Central memory CD4-positive, alpha-beta T cell (primary cell): ENCODE results near the gene HLCS.

Source experiments
- DNase-seq: peaks from one replicate; pipeline ENCODE4 v3.0.0; 2022

HLCS gene

DNA sequence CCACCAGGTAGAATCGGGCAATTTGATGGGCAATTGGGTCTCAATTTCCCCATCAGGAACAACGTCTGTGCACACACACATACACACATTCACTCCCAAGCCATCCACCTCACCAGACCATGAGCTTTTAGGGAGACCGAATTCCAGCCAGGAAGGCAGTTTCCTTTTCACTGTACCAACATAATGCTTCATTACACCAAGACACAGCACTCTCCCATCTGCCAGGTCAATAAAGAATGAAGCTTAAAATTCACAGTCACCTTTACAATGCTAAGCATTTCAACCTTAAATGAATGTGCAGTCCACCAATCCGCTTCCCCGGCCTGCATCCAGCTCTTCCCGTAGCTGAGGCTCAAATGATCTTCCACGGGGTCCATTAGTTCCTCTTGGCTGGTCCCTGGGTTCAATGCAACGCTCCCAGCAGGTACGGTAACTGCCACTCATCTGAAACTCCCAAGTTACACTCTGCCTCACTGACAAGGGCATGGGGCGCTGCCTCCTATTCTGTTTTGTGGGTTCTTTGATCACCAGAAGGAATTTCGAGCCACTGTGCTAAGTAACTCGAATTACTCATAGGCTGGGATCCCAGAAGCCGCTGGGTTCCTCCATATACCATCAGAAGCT is 162.5 kb downstream of the HLCS start:
- no peak for DNase-seq

DNA sequence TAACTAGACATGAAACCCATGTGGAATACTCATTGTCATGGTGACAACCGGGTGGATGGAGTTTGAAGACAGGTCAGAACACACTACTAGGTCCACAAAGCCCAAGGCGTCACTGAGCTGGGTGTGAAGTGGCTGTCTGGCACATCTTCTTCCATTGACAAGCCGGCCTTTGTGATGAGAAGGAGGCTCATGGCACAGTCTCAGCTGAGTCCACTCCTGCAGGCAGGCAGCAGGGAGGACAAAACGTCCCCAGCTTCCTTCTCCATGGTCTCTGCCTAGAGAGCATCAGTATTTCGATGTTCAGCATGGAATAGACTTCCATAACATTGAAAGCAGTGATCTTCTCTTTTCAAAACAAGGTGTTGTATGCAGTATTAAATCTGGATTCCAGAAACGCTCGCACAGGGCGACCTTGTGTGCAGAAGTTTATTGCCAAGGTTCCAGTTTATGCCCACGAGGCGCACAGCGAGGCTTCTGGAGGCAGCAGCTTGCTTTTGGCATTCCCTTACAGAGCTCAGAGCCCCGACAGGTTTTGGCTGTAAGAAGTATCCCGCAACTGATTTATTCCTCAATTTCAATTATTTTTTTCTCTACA is 163.3 kb downstream of the HLCS start:
- DNase-seq: no peak

DNA sequence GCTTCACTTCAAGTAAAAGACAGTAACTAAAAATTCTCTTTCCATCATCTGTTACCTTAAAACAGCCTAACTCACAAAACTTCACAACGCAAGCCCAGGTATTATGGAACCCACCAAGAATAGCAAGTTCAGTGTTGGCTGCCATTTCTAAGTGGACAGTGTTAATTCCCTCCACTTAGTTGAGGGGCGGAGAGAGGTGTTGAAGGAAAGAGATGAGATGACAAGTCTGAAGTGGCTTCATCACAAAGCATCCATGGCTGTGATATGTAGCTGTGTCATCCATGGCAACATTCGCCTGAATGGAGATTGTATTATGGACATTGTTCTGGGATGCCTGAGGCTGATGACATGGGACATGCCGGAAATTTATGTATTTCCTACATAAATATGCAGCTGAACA is 165.7 kb downstream of the HLCS start:
- no peak for DNase-seq

DNA sequence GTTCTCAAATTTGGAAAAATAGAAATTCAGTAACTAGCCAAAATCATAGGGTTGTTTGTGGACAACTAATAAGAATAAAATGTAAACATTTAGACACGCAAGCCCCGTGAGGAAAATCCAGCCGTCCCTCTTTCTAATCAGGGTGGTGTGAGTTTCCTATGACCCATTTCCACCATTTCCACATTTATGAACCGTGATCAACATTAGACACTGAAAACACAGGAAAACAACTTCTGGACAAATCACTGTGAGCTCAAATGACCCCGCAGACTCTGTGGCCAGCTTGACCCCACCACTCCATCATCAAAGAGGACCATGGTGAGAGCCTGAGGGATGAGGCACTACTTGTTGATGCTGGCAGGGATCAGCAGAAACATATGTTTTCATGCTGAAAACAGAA is 166.6 kb downstream of the HLCS start:
- no peak for DNase-seq

DNA sequence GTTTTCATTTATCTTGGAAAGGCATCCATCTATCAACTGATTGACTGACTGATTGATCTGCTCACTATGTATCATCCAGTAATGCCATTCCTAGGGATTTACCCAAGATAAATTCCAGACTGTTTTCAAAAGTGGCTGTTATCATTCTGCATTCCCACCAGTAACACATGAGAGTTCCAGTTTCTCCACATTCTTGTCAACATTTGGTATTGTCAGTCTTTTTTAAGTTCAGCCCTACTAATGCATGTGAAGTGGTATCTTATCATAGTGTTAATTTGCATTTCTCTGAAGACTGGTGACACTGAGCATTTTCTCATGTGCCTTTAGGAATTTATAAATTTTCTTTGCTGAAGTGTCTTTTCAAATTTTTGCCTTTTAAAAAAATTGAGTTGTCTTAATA is 168.0 kb downstream of the HLCS start:
- no peak for DNase-seq

DNA sequence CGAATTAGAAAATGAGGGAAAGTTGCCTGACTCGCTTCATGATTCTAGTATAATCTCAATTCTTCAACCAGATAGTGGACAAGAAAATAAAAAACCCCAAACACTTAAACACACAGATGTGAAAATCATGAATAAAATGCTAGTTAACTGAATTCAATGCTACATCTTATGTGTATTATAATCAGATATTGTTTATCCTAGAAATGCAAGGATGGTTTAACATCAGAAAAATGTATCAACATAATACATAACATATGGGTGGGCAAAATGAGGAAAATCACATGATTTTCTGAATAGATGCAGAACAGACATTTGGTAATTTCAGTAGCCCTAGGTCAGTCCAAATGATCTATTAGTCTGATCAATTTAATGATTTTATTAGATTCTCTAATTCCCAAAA is 170.4 kb downstream of the HLCS start:
- DNase-seq: no peak

DNA sequence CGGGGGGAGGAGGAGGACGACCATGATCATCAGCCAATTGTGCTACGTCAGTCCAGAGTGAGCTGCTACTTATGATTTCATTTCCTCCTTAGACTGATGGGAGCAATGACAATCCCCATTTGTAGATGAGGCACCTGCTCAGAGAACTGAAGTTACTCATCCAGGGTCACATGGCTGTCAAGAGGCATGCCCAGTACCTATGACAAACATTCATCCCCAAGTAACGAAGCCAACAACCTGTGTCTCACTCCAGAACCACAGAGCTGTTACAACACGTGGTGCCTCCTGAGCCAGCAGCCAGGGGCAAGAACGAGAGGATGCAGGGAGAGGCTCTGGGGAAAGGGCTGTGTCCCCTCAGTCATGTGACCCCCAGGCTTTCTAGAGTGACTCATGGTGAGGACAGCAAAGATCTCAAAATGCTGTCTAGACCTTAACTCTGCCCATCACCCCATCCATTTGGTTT is 173.9 kb downstream of the HLCS start:
- no peak for DNase-seq

DNA sequence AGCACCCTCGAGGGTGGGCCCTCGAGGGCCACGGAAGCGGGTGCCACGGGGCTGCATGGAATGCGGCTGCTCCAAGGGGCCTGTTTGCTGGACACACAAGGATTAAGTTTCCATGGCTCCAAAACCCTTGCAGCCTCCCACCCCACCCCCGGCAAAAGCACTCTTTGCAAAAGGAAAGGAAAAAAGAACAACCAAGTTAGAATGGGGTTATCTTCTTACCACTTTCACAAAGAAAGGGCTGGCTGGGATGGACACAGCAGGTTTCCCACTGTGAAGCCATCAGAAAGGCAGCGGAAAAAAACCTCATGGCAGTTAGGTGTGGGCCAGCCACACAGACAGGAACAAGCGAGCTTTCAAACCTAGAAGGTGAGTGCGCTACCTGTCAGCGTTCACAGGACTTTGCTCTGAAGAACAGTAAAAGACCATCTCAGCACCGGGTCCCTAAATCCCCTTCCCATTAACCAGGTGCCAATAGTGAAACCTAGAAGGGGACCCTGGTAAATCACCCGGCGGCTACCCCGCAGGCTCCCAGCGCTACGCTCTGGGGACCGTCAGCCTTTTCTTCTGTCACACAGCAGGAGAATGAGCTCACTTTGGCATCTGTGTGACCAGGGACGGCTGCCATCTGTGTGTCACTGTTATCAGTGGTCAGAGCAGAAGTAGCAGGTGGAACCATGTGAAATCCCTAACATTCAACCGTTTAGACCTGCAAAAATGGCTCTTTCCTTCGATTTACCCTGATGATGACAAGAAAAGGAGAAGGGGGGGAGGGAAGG is 174.6 kb downstream of the HLCS start:
- DNase-seq: no peak

DNA sequence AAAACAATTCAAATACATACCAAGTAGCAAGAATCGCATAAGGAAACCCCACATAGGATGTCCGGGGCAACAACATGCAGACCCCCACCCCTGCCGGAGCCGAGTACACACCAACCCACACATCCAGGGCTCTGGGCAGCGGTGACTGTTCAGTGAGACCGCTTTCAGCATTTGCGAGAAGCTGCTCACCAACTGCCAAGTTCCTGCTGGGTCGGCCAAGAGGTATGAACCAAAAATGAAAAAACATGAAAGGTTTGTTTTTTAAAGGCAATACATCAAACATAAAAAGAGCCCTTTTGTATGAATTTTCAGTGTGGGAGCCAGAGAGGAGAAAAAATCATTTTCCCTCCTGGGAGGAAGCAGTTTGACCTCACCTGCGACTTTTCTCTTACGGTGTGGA is 175.3 kb downstream of the HLCS start:
- DNase-seq: no peak

DNA sequence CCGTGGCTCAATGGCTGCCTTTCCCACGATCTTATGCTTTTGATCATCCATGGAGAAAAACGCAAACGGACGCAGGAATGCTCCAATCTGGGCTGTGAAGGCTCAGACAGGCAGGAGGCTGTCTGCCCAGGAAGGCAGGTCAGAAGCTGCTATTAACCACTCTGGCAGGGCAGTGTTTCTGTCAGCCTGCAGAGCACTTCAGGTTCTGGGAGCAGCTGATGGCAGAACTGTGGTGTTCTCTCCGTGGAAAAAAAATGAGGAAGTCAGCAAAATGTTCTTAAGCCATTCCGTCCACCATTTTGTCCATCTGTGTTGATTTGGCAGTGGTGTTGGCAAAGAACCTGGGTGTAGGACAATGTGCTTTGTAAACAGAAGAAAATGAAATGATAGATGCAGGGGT is 175.9 kb downstream of the HLCS start:
- DNase-seq: no peak

DNA sequence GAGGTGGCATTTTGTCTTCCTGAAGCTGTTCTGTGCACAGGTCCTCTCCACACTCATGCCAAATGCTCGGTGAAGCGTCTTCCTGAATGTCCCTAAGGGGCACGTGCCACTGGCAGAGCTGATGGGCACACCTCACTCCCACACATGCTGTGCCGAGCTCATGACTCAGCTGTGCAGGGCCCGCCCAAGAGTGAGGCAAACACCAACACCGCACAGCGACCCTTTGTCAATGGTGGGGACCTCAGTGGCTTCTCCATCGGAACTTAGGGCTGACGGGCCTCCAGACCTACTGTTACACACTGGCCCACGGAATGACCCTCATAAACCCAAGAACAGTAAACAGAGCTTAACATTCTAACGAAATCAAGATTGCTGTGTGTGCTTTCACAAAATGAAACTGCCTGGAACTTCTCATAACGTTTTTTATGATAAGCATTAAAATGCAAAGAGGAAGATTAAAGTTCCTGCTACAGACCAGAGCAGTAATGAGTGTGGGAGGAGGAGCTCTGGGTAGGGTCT is 178.3 kb downstream of the HLCS start:
- no peak for DNase-seq

DNA sequence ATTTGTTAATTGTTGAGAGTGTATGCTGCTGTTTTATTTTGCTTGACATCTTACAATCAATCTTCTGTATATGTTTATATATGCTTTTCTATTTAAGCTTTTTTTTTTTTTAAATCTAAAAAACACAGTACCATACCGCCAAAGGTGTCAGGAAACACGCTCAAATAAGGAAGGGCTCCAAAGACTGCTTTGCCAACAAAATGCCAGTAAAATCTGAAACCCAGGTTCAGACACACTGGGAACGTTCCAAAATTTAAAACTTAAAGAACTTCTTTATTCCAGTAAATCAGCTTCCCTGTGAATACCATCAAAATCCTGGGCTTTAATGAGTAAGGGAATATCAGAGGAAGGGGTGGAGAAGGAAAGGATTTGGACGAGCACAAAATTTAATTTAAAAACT is 180.3 kb downstream of the HLCS start:
- DNase-seq: no peak

DNA sequence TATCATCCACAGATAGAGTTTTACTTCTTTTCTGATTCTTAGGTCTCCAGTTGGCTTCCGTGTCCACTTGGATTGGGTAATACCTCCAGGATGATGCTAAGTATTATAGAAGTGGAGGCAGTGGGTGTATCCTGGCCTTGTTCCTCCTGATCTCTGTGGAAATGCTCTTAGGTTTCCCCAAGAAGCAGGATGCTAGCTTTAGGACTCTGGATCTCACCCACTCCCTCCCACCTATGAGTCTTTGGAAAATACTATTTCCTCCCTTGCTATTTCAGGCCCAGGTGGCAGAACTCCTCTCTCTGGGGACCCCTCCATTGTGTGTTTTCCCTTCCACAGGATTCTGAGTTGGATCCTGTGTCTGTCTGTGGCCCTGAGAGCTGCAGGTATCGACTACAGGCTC is 180.9 kb downstream of the HLCS start:
- no peak for DNase-seq

DNA sequence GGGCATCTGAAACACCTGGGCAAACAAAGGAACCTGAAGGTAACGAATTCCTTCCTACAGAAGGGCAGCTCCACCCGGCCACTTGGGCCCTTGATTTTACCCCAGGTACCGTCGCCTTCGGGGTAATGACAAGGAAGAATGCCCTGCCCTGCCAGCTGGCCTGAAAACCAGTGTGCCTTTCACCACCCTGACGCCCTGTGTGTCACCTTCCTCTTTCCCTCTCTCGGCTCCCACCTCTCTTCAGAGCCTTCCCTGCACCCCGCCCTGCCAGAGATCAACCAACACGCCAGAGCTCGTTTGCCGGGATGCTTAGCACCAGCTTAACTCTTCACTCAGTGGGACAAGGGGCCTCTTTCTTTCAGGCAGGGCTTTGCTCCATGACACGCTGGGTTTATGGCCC is 181.5 kb downstream of the HLCS start:
- no peak for DNase-seq

DNA sequence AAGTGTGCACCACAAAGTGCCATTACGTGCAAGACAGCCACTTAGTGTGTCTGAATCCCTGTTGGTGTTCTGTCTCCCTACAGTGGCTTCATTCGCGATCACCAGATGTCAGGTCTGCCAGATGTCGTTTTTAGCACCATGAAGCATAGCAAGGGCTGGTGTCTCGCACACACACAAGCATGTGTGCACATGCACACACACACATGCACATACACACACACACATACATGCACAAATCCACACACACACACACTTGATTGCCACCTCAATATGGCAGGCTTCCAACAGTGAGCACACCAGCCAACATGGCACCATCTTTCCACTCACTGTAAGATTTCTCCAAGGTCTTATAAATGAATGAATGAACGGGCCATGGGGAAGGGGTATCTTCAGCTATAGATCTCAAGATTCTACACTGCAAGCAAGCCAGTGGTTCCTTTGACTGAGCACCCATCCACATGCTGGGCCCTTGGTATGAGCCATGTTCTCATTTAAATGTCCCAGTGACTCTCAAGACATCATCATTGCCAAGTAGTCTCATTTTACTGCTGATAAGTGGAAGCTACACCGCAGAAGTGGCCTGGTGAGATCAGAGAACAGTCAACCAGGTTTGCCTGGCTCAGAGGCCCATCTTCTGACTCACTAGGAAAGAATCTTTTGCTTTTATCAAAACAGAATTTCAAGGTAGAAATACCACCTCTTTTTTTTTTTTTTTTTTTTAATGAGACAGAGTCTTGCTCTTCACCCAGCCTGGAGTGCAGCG is 182.7 kb downstream of the HLCS start:
- DNase-seq: no peak

DNA sequence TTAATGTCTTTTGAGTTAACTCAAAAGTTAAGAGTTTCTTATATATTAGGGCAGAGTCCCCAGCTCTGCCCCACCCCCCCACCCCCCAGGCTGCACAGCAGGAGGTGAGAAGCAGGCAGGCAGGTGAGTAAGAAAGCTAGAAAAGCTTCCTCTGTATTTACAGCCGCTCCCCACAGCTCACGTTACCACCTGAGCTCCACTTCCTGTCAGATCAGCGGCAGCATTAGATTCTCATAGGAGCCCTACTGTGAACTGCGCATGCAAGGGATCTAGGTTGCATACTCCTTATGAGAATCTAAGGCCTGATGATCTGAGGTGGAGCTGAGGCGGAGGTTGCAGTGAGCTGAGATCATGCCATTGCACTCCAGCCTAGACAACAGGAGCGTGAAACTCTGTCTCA is 185.6 kb downstream of the HLCS start:
- no peak for DNase-seq

DNA sequence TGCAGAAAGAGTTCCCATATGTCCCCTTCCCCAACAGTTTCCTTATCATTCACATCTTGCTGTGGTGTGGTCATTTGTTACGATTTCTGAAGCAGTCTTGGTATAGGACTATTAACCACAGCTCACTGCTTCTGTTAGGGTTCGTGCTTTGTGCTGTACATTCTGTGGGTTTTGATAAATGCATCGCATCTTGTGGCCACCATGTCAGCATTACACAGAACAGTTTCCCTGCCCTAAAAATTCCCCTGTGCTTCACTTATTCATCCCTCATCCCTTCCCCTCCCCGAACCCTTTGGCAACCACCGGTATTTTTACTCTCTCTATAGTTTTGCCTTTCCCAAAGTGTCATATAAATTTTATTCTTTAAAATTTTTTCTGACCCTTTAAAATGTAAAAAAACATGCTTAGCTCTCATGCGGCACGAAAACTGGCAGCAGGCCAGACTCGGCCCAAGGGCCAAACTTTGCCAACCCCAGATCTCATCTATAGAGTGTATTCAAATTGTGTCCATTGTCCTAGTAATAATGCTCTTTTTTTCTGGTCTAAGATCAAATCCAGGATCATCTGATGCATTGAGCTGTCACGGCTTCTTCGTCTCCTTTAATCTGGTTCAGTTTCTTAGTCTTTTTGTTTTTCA is 189.4 kb downstream of the HLCS start:
- no peak for DNase-seq

DNA sequence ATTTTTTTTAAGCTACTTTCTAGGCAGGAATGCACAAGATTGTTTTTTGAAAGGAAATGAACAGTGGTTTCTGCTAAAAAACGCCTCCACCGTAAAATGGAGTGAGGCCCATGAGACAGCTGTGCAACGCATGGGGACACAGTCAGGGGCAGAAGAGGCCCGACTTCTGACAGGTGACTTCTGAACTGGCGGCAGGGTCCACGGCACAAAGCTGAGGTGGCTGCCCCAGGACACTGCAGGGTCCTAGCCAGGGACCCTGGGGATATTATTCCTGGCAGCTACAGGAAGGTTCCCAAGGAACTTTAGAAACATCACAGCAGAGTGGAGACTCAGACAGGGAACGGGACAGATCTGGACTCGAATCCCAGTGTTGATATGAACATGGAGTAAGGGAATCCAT is 192.5 kb downstream of the HLCS start:
- DNase-seq: no peak

DNA sequence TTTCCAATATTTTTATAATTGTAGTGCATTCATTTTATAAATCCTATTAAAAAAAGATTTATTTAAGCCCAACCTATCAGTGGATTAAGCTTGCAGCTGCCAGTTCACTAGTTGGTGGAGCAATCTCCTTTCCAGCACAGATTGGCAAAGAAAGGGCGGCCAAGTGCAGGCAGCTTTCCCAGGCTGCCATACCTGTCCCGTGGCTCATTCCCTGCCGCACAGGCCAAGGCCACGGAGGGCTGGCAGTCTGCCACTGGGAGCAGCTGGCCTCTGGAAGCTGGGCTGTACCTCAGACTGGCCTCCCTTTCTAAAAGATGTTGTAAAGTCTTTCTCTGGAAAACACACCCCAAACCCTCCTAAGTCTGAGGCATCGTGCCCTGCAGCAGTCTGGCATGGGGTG is 193.4 kb downstream of the HLCS start:
- DNase-seq: no peak

DNA sequence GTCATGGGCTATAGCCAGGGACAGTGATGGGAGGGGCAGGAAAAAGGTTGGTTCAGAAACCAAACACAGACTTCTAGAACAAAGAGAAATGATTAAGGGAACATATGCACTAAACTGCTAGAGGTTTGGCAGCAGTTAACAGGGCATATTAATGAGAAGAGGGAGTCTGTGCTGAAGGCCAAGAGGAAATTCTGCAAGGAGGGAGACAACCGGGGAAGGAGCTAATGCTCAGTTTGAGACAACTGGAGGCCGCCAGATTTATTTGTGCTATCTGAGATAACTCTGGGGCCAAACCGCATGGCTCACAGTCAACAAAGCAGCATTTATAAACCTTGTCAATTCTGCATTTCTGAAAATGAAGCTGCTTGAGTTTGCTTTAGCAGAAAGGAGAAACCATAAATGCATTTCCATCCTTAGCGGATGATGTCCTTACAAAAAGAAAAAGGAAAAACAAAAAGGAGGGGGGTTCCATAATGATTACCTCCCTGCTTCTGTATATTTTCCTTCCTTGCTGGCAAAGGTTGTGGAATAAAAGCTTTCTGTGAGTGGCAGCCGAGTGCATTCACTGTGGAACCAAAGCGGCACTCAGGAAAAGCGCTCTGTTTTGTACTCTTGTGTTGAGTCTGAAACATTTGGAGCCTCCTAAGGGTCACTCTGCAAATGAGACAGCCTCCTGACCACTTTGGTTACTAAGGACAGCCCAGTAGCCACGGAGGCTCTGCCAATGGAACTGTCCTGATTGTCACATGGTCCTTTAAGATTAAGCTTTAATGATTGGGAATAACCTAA is 197.2 kb downstream of the HLCS start:
- no peak for DNase-seq

DNA sequence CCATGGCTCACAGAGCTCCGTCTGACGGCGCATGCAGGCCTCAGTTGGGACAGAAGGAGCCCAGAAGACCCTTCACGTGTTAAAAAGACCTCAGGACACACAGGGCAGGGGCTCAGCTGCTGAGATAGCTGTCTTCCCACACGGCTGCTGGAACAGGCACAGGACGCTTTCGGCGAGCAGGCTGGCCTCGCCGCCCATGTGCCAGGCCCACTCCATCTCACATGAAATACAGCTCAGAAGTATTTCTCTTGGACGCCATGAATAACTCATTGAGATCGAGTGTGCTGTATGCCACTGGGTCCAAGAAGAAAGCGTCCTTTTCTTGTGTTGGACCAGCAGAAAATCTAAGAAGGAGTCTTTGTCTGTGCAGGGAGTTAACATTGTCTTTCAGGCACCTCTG is 198.0 kb downstream of the HLCS start:
- DNase-seq: no peak

DNA sequence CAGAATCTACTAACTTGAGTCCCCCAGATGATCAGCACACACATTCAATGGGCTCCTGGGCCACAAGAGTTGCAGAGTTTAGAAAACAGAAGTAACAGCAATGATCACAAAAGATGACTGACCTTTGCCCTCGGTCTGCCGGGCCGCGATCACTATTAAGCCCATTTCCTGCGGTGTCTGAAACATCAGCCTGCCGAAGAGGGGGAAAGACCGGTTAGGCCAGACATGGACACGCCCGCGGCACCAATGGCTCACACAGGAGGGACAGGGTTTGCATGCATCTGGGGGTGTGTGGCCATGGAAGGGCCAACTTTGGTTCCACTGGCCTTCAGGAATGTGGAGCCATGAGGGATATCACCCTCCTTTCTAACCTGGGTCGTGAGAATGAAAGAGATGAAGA is 199.4 kb downstream of the HLCS start:
- DNase-seq: no peak
